Gastroesophageal sphincter (tissue), 4 donors: ENCODE measurements around the gene PLXDC2. TPM values are rescaled to one million over a fixed set of nuclear protein-coding genes. Genes with fewer than 3 reads are reported as not detected.

Experiments used
- ATAC-seq: fragments of 150-250 bp; one replicate; pipeline ENCODE4 v1.9.1; 2016; ENCODE audit warnings: mild to moderate bottlenecking, moderate library complexity
- H3K27ac ChIP-seq, 4 donors: fragments of 200-600 bp; sonication (generic) in 3 of 4; 1 replicate in 3 of 4; 2 replicates in 1 of 4; pipeline ENCODE4 v1.5.1; 2016 to 2019
- H3K27me3 ChIP-seq: fragments of 200-600 bp; sonication (generic); one replicate; pipeline ENCODE4 v1.5.1; 2019
- H3K36me3 ChIP-seq, 2 donors: fragments of 200-600 bp; sonication (generic); one replicate each; pipeline ENCODE4 v1.5.1; 2019; ENCODE audit warnings: control low read depth in 1 of 2
- H3K4me1 ChIP-seq, 3 donors: fragments of 200-600 bp; sonication (generic); 1 replicate in 2 of 3; 2 replicates in 1 of 3; pipeline ENCODE4 v1.5.1; 2016 to 2019; ENCODE audit warnings: control low read depth in 2 of 3
- H3K4me3 ChIP-seq, 2 donors: fragments of 200-600 bp; sonication (generic); one replicate each; pipeline ENCODE4 v1.5.1; 2019; ENCODE audit warnings: mild to moderate bottlenecking in 1 of 2, moderate library complexity in 1 of 2
- H3K9me3 ChIP-seq, 3 donors: fragments of 200-600 bp; sonication (generic); one replicate each; pipeline ENCODE4 v1.5.1; 2017 to 2019; ENCODE audit warnings: control low read depth in 2 of 3
- EP300 ChIP-seq: sonication (generic); formaldehyde crosslinking; IDR thresholded peaks from one replicate; pipeline ENCODE4 v1.6.1; 2017; ENCODE audit warnings: antibody characterized with exemption, mild to moderate bottlenecking
- POLR2A ChIP-seq, 2 donors: fragments of 450-650 bp; IDR thresholded peaks; one replicate each; pipeline ENCODE4 v1.6.1; 2017; ENCODE audit warnings: antibody characterized with exemption in 2 of 2, mild to moderate bottlenecking in 2 of 2, moderate library complexity in 1 of 2
- POLR2AphosphoS5 ChIP-seq: sonication (generic); formaldehyde crosslinking; IDR thresholded peaks from one replicate; pipeline ENCODE4 v1.6.1; 2017; ENCODE audit warnings: antibody characterized with exemption
- WGBS, 2 donors: methylation state at CpG; one replicate each; pipeline ENCODE4 v1.1.5; 2018; ENCODE audit warnings: low coverage in 1 of 2; 5-methylcytosine and 5-hydroxymethylcytosine counted together
- total RNA-seq, 4 donors: library from RNA; depleted of rRNA; stranded (reverse); fragments of >200 nt; gene quantifications; one replicate each; pipeline ENCODE4 v1.1.0, GENCODE V29; 2016
- TF ChIP-seq, protein P1 (sequence below), 4 experiments: fragments of 200-600 bp in 2 of 4; fragments of 450-650 bp in 2 of 4; sonication (generic) in 1 of 4; IDR thresholded peaks; one replicate each; pipeline ENCODE4 v1.5.1; 2017 to 2019; ENCODE audit warnings: antibody characterized with exemption in 4 of 4, mild to moderate bottlenecking in 2 of 4, moderate library complexity in 2 of 4

PLXDC2 gene
- total RNA-seq, 4 donors from 2014 or later: 32.3 to 65.5 (median 50.5) TPM

DNA sequence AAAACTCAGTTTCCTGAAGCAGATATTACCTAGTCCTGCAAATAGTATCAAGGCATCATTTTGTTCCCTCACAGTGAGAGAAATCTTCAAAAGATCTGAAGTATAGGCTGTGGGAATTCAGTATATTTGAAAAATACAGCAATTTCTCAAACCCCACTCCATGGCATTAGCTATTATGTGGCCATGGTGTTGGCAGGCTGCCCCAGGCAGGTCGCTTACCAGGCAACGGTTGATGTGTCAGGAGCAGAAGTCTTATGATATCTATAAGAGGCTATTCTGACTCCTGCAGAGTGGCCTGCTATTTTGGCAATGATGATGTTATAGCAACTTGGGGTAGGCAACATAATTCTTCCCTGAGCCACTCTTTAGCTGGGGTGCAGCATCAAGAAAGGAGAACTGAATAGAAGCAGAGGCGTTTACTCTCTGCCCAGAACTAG, 187.9 kb downstream of the PLXDC2 start:
- H3K4me3 ChIP-seq: no peak overlapping the region
- TF ChIP-seq, protein P1, sequence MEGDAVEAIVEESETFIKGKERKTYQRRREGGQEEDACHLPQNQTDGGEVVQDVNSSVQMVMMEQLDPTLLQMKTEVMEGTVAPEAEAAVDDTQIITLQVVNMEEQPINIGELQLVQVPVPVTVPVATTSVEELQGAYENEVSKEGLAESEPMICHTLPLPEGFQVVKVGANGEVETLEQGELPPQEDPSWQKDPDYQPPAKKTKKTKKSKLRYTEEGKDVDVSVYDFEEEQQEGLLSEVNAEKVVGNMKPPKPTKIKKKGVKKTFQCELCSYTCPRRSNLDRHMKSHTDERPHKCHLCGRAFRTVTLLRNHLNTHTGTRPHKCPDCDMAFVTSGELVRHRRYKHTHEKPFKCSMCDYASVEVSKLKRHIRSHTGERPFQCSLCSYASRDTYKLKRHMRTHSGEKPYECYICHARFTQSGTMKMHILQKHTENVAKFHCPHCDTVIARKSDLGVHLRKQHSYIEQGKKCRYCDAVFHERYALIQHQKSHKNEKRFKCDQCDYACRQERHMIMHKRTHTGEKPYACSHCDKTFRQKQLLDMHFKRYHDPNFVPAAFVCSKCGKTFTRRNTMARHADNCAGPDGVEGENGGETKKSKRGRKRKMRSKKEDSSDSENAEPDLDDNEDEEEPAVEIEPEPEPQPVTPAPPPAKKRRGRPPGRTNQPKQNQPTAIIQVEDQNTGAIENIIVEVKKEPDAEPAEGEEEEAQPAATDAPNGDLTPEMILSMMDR (IDR thresholded peaks at IDR 0.05): no peak
- no peak for TF ChIP-seq POLR2A (IDR thresholded peaks at IDR 0.05)
- TF ChIP-seq POLR2AphosphoS5: no peak
- TF ChIP-seq EP300: no peak
- 66 to 70% methylated on average over 3 of the region's 3 CpGs for WGBS, 2 donors
- peaks cover 0 to 15% of the 10 kb centered on the region in 2 donors for H3K36me3 ChIP-seq
- H3K27me3 ChIP-seq: no peaks in the 10 kb centered on the region
- no peaks in the 10 kb centered on the region for H3K9me3 ChIP-seq
- ATAC-seq: peak; percentile 60
- H3K27ac ChIP-seq: peak overlapping the region; percentile 48 to 81 (median 64)
- peaks cover 5 to 49% (median 6%) of the 10 kb centered on the region in 3 donors for H3K4me1 ChIP-seq

DNA sequence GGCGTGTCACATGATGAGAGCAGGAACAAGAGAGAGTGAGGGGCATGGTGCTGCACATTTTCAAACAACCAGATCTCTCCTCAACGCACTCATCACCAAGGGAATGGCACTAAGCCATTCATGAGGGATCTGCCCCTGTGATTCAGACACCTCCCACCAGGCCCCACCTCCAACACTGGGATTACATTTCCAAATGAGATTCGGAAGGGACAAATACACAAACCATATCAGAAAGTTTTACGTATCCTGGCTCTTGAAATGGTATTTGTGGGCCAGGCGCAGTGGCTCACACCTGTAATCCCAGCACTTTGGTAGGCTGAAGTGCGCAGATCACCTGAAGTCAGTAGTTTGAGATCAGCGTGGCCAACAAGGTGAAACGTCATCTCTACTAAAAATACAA, 189.4 kb downstream of the PLXDC2 start:
- ATAC-seq: no peak
- no peaks in the 10 kb centered on the region for H3K27me3 ChIP-seq
- peaks cover 0 to 15% of the 10 kb centered on the region in 2 donors for H3K36me3 ChIP-seq
- 84% methylated on average over 6 of the region's 8 CpGs; no CpG with 5 or more reads in 1 of the 2 donors for WGBS, 2 donors
- H3K27ac ChIP-seq: peak overlapping the region in 1 of 4 donors; percentile 71
- H3K4me3 ChIP-seq: no peak overlapping the region
- H3K9me3 ChIP-seq: no peaks in the 10 kb centered on the region
- TF ChIP-seq, protein P1 (IDR thresholded peaks at IDR 0.05): no peak
- no peak for TF ChIP-seq POLR2AphosphoS5
- TF ChIP-seq EP300: no peak
- no peak for TF ChIP-seq POLR2A (IDR thresholded peaks at IDR 0.05)
- peaks cover 5 to 49% (median 6%) of the 10 kb centered on the region in 3 donors for H3K4me1 ChIP-seq

DNA sequence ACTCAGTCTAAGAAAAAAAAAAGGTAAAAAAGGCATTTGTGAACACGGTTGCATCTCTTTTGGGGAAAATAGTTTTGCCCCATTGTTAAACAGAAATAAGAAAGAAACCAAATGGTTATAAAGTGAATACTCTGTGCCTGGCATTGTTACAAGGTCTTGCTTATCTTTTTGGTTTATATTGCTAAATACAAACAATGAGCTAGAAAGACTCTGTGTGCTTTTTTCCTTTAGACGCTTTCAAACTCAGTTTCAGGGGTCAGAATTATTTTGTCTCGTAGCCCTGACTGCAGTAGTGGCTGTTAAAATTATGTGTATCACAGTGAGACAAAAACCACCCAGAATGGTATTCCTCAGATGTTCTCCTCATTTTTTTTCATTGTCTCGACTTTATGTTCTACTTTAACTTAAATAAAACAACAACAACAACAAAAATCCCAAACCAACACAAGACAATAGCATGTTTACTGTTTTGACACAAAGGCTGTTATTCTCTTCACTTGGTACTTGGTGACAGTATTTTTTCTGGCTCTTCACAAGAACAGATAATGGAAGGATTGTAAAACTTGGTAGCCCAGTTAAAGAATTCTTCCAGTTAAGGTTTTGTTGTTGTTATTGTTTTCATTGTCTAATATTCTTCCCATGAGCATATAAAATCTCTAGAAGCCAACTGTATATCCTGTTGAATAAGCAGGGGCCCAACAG, 190.1 kb downstream of the PLXDC2 start:
- no peak for ATAC-seq
- TF ChIP-seq EP300 (no peak), POLR2A (IDR thresholded peaks at IDR 0.05) (no peak), POLR2AphosphoS5 (no peak)
- TF ChIP-seq, protein P1 (IDR thresholded peaks at IDR 0.05): no peak
- Histone ChIP-seq H3K27ac (no peak overlapping the region), H3K9me3 (no peaks in the 10 kb centered on the region), H3K4me1 (peaks cover 5 to 49% (median 6%) of the 10 kb centered on the region in 3 donors), H3K27me3 (no peaks in the 10 kb centered on the region), H3K36me3 (peaks cover 0 to 15% of the 10 kb centered on the region in 2 donors), H3K4me3 (no peak overlapping the region)
- WGBS, 2 donors: 28 to 63% methylated on average over 3 to 4 of the region's 4 CpGs

DNA sequence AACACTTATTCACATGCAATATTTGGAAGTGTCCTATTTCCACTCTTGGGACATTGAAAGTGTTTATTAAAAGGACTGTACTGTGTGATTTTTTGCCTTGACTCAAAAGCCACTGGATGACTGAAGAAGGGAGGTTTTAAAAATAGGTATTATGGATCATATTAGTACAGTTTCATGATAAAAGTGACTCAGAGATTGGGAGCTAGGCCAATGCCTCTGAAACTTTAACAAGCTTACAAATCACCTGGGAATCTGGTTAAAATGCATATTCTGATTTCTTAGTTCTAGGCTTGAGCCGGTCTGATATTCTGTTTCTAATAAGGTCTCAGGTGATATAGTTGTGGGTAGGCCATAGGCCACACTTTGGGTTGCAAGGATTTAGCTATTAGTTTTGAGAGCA, 191.2 kb downstream of the PLXDC2 start:
- H3K27ac ChIP-seq: no peak overlapping the region
- peaks cover 5 to 49% (median 6%) of the 10 kb centered on the region in 3 donors for H3K4me1 ChIP-seq
- no peaks in the 10 kb centered on the region for H3K27me3 ChIP-seq
- ATAC-seq: no peak
- peaks cover 0 to 7% of the 10 kb centered on the region in 2 donors for H3K36me3 ChIP-seq
- no peak overlapping the region for H3K4me3 ChIP-seq
- 77 to 100% methylated on average over 1 of the region's 1 CpG for WGBS, 2 donors
- TF ChIP-seq POLR2A (IDR thresholded peaks at IDR 0.05) (no peak), POLR2AphosphoS5 (no peak), EP300 (no peak)
- TF ChIP-seq, protein P1 (IDR thresholded peaks at IDR 0.05): no peak
- H3K9me3 ChIP-seq: no peaks in the 10 kb centered on the region
